A549 (cell line): ENCODE results near the gene UBE2E2. TPM values are rescaled to one million over a fixed set of nuclear protein-coding genes. Genes with fewer than 3 reads are reported as not detected.

Source experiments
- ATAC-seq, 2 experiments: fragments of 200-7000 bp in 1 of 2; fragments of >200 bp in 1 of 2; cut with Nextera tagmentation in 1 of 2; cut with Tn5 transposase in 1 of 2; 3 replicates each; pipeline versions ENCODE4 v1.8.0 to v1.9.1; 2018 to 2020; ENCODE audit warnings: mild to moderate bottlenecking in 1 of 2, moderate library complexity in 1 of 2
- CTCF ChIA-PET: fragments of 300-600 bp; sonication (Branson Sonifier 250); formaldehyde crosslinking; extraction: SDS; loops from one replicate; lab custom pipeline; 2021; ENCODE audit warnings: antibody characterized with exemption, inconsistent platforms; lab: Yijun Ruan, JAX
- POLR2A ChIA-PET: fragments of 350-600 bp; formaldehyde crosslinking; extraction: SDS; loops from one replicate; lab custom pipeline; 2021; ENCODE audit warnings: antibody characterized with exemption, inconsistent platforms; lab: Yijun Ruan, JAX
- DNase-seq, 2 experiments: peaks; one replicate each; pipeline versions ENCODE4 v3.0.0 to v3.0.0-alpha.2; 2011 to 2016; ENCODE audit warnings: low read depth in 1 of 2, low spot score in 1 of 2
- FAIRE-seq: peaks from 2 replicates; lab custom pipeline; 2011; peaks lifted over from hg19 to GRCh38; lab: Jason Lieb, UNC
- H3K27ac ChIP-seq, 2 experiments: fragments of >200 bp; sonication (Bioruptor Twin); formaldehyde crosslinking; 3 replicates each; pipeline ENCODE4 v1.5.1; 2016 to 2017
- H3K4me1 ChIP-seq: fragments of >200 bp; sonication (Bioruptor Twin); formaldehyde crosslinking; 3 replicates; pipeline ENCODE4 v1.6.1; 2016
- H3K4me2 ChIP-seq: fragments of >200 bp; sonication (Bioruptor Twin); formaldehyde crosslinking; 3 replicates; pipeline ENCODE4 v1.6.1; 2016
- H3K4me3 ChIP-seq: fragments of >200 bp; sonication (Bioruptor Twin); formaldehyde crosslinking; 3 replicates; pipeline ENCODE4 v1.5.1; 2016
- H3K9me3 ChIP-seq: fragments of >200 bp; sonication (Bioruptor Twin); formaldehyde crosslinking; 3 replicates; pipeline ENCODE4 v1.6.1; 2016
- BHLHE40 ChIP-seq: IDR thresholded peaks from 2 replicates; pipeline ENCODE4 v1.6.1; 2012; ENCODE audit warnings: low read depth, low read length, inconsistent platforms
- CBX2 ChIP-seq: fragments of 200-600 bp; sonication (generic); IDR thresholded peaks from 2 replicates; pipeline ENCODE4 v1.6.1; 2016; ENCODE audit warnings: low read depth, mild to moderate bottlenecking, borderline replicate concordance
- CEBPB ChIP-seq, 2 experiments: fragments of >200 bp in 1 of 2; sonication (Bioruptor Twin) in 1 of 2; formaldehyde crosslinking in 1 of 2; IDR thresholded peaks; 2 replicates each; pipeline ENCODE4 v1.6.1; 2012 to 2016
- EHF ChIP-seq: fragments of 250-450 bp; sonication (Bioruptor Pico); IDR thresholded peaks from 2 replicates; pipeline ENCODE4 v1.5.0; 2020; ENCODE audit warnings: mild to moderate bottlenecking
- FOSL2 ChIP-seq, 2 experiments: fragments of 450-650 bp in 1 of 2; fragments of >200 bp in 1 of 2; sonication (Bioruptor Twin) in 1 of 2; formaldehyde crosslinking; IDR thresholded peaks; 2 replicates each; pipeline versions ENCODE4 v1.5.0 to v1.6.1; 2016 to 2020; ENCODE audit warnings: mild to moderate bottlenecking in 1 of 2, moderate library complexity in 1 of 2
- FOXS1 ChIP-seq: fragments of 250-450 bp; sonication (Bioruptor Pico); IDR thresholded peaks from 2 replicates; pipeline ENCODE4 v1.5.0; 2020; ENCODE audit warnings: mild to moderate bottlenecking, moderate library complexity
- HDAC2 ChIP-seq: fragments of 200-600 bp; sonication (generic); IDR thresholded peaks from 2 replicates; pipeline ENCODE4 v1.6.1; 2016
- HOXA7 ChIP-seq: fragments of 250-450 bp; sonication (Bioruptor Pico); IDR thresholded peaks from 2 replicates; pipeline ENCODE4 v1.5.0; 2020; ENCODE audit warnings: mild to moderate bottlenecking, moderate library complexity
- HOXB13 ChIP-seq: fragments of 250-450 bp; sonication (Bioruptor Pico); IDR thresholded peaks from 2 replicates; pipeline ENCODE4 v1.5.0; 2020; ENCODE audit warnings: low read depth, mild to moderate bottlenecking, moderate library complexity
- JUNB ChIP-seq: fragments of >200 bp; sonication (Bioruptor Twin); formaldehyde crosslinking; IDR thresholded peaks from 2 replicates; pipeline ENCODE4 v1.6.1; 2016
- KDM5A ChIP-seq: fragments of 200-600 bp; sonication (generic); IDR thresholded peaks from 2 replicates; pipeline ENCODE4 v1.6.1; 2016; ENCODE audit warnings: antibody characterized with exemption, mild to moderate bottlenecking
- MAFK ChIP-seq: fragments of 450-650 bp; IDR thresholded peaks from 2 replicates; pipeline ENCODE4 v1.6.1; 2014; ENCODE audit not compliant: partially characterized antibody
- MAZ ChIP-seq: fragments of 150-350 bp; IDR thresholded peaks from 2 replicates; pipeline ENCODE4 v1.6.1; 2014; ENCODE audit warnings: antibody characterized with exemption, low read depth, low read length, borderline replicate concordance
- MYC ChIP-seq: IDR thresholded peaks from 2 replicates; pipeline ENCODE4 v1.6.1; 2012; ENCODE audit warnings: mild to moderate bottlenecking, inconsistent platforms, low read length, improper control_type of control experiment, borderline replicate concordance
- NFE2L2 ChIP-seq: fragments of 150-350 bp; conservative IDR thresholded peaks from 2 replicates; pipeline ENCODE4 v1.6.1; 2014; ENCODE audit warnings: low read length
- RAD21 ChIP-seq, 2 experiments: fragments of >200 bp in 1 of 2; sonication (Bioruptor Twin) in 1 of 2; formaldehyde crosslinking in 1 of 2; IDR thresholded peaks in 1 of 2; conservative IDR thresholded peaks in 1 of 2; 2 replicates in 1 of 2; 3 replicates in 1 of 2; pipeline ENCODE4 v1.6.1; 2012 to 2018; ENCODE audit warnings: inconsistent platforms in 1 of 2
- RARB ChIP-seq: fragments of 250-450 bp; sonication (Bioruptor Pico); IDR thresholded peaks from 2 replicates; pipeline ENCODE4 v1.8.0; 2021; ENCODE audit warnings: mild to moderate bottlenecking, moderate library complexity
- RCOR1 ChIP-seq: fragments of 150-350 bp; IDR thresholded peaks from 2 replicates; pipeline ENCODE4 v1.6.1; 2014; ENCODE audit warnings: antibody characterized with exemption, low read length, low read depth
- RNF2 ChIP-seq: fragments of 200-600 bp; sonication (generic); IDR thresholded peaks from 2 replicates; pipeline ENCODE4 v1.6.1; 2016; ENCODE audit warnings: low read depth, mild to moderate bottlenecking, antibody characterized with exemption, moderate library complexity, borderline replicate concordance
- ZNF302 ChIP-seq: fragments of 250-450 bp; sonication (Bioruptor Pico); IDR thresholded peaks from 2 replicates; pipeline ENCODE4 v1.9.0; 2021; ENCODE audit warnings: inconsistent platforms, mild to moderate bottlenecking, moderate library complexity
- WGBS: methylation state at CpG from one replicate; pipeline ENCODE4 v1.1.6; 2017; ENCODE audit errors: missing lambda C conversion rate; 5-methylcytosine and 5-hydroxymethylcytosine counted together
- polyA plus RNA-seq, 4 experiments: library from polyadenylated mRNA; depleted of rRNA in 3 of 4; stranded (reverse); fragments of >200 nt; fragmentation: RNase III in 1 of 4; extraction: RNeasy Plus Mini Kit Qiagen cat#74134 plus additional on column Dnase treatment in 1 of 4; gene quantifications; 2 replicates in 3 of 4; 3 replicates in 1 of 4; pipeline ENCODE4 v1.2.3, GENCODE V29; 2011 to 2017
- TF ChIP-seq, protein P1 (sequence below): fragments of 200-600 bp; sonication (generic); IDR thresholded peaks from 2 replicates; pipeline ENCODE4 v1.6.1; 2016; ENCODE audit warnings: antibody characterized with exemption, mild to moderate bottlenecking, moderate library complexity
- TF ChIP-seq, protein P2 (sequence below): fragments of >200 bp; sonication (Bioruptor Twin); formaldehyde crosslinking; IDR thresholded peaks from 2 replicates; pipeline ENCODE4 v1.6.1; 2016
- TF ChIP-seq, protein P3 (sequence below): fragments of >200 bp; sonication (Bioruptor Twin); formaldehyde crosslinking; IDR thresholded peaks from 3 replicates; pipeline ENCODE4 v1.6.1; 2016
- TF ChIP-seq, protein P4 (sequence below): fragments of 250-450 bp; sonication (Bioruptor Pico); IDR thresholded peaks from 2 replicates; pipeline ENCODE4 v1.5.0; 2021; ENCODE audit warnings: mild to moderate bottlenecking, moderate library complexity, borderline replicate concordance

The UBE2E2 gene
- polyA plus RNA-seq, 2 of the 4 experiments (the other 2 are of a cell fraction): 28.3 to 56.1 TPM

DNA sequence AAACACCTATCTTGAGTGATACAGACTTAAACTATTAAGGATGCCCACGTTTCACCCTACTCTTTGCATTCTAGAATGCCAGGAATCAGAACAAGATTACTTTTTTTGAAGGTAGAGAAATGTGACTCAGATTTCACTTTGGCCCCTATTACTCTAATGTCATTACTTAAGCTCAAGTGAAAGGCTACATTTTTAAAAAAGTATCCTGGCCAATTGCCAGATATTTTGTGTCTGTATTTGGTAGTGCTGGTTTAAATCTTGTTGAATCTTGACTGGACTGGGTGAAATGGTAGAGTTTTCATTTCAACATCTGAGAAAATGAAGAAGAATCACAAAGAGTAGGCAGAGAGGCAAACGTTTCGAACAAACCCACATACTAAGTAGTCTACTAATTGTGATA, 384.4 kb downstream of the UBE2E2 start (continued):
- TF ChIP-seq, protein P1, sequence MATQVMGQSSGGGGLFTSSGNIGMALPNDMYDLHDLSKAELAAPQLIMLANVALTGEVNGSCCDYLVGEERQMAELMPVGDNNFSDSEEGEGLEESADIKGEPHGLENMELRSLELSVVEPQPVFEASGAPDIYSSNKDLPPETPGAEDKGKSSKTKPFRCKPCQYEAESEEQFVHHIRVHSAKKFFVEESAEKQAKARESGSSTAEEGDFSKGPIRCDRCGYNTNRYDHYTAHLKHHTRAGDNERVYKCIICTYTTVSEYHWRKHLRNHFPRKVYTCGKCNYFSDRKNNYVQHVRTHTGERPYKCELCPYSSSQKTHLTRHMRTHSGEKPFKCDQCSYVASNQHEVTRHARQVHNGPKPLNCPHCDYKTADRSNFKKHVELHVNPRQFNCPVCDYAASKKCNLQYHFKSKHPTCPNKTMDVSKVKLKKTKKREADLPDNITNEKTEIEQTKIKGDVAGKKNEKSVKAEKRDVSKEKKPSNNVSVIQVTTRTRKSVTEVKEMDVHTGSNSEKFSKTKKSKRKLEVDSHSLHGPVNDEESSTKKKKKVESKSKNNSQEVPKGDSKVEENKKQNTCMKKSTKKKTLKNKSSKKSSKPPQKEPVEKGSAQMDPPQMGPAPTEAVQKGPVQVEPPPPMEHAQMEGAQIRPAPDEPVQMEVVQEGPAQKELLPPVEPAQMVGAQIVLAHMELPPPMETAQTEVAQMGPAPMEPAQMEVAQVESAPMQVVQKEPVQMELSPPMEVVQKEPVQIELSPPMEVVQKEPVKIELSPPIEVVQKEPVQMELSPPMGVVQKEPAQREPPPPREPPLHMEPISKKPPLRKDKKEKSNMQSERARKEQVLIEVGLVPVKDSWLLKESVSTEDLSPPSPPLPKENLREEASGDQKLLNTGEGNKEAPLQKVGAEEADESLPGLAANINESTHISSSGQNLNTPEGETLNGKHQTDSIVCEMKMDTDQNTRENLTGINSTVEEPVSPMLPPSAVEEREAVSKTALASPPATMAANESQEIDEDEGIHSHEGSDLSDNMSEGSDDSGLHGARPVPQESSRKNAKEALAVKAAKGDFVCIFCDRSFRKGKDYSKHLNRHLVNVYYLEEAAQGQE: no peak
- no peak for TF ChIP-seq HDAC2
- TF ChIP-seq MAZ: no peak
- TF ChIP-seq, all 56 proteins: peak for 0

DNA sequence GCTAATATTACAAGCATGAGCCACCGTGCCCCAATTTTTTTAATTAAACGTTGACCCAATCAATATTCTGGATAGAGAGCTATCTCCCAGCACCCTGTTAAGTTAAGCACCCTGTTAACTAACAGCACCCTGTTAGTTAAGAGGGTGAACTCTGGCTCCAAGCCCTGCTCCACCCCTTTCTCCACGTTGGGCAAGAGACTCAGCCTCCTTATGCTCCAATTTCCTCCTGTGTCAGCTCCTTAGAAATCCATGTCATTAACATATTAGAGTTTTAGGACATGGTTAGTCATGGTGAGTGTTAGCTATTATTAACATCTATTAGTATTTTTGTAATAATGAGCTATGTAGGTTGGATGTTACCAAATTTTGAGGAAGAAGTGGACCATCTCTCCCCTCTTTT, 385.4 kb downstream of the UBE2E2 start:
- WGBS: 60% methylated on average over 3 of the region's 3 CpGs
- CTCF ChIA-PET: interaction anchor here (0.9 kb wide), 1 partner anchor 212 kb away, joined by 3 read pairs; no protein-coding TSS in a partner anchor
- DNase-seq: no peak

DNA sequence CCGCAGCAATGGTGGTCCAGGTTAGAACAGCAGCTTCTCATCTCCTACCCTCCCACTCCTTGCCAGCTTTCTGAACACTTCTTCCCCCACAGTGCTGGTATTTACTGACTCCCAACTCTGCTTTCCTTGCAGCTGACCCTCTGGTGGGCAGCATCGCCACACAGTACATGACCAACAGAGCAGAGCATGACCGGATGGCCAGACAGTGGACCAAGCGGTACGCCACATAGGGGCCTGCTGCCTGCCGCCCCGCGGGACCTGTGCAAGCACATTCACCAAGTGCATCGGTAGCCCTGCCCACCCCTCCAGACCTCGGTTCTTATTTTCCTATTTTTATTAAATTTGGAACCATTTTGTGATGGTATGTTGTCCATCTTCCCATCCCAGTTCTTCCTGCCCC, 386.5 kb downstream of the UBE2E2 start:
- TF ChIP-seq, protein P2, sequence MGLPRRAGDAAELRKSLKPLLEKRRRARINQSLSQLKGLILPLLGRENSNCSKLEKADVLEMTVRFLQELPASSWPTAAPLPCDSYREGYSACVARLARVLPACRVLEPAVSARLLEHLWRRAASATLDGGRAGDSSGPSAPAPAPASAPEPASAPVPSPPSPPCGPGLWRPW: no peak
- TF ChIP-seq FOSL2 (IDR thresholded peaks at IDR 0.05) (no peak), FOSL2 (CRISPR knock-in tag; IDR thresholded peaks at IDR 0.05) (no peak), HOXB13 (no peak), MYC (no peak), RCOR1 (no peak), RAD21 (conservative IDR thresholded peaks at IDR 0.05 in 1 of 2, IDR thresholded peaks at IDR 0.05 in 1 of 2) (no peak), EHF (CRISPR knock-in tag) (no peak), CEBPB (IDR thresholded peaks at IDR 0.05) (no peak), MAFK (no peak), NFE2L2 (no peak), FOXS1 (CRISPR knock-in tag) (no peak)
- TF ChIP-seq, protein P3, sequence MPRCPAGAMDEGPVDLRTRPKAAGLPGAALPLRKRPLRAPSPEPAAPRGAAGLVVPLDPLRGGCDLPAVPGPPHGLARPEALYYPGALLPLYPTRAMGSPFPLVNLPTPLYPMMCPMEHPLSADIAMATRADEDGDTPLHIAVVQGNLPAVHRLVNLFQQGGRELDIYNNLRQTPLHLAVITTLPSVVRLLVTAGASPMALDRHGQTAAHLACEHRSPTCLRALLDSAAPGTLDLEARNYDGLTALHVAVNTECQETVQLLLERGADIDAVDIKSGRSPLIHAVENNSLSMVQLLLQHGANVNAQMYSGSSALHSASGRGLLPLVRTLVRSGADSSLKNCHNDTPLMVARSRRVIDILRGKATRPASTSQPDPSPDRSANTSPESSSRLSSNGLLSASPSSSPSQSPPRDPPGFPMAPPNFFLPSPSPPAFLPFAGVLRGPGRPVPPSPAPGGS: no peak
- DNase-seq: no peak
- no peak for FAIRE-seq
- Histone ChIP-seq H3K27ac (no peak overlapping the region), H3K9me3 (no peaks in the 10 kb centered on the region), H3K4me3 (no peak overlapping the region), H3K4me2 (no peak overlapping the region), H3K4me1 (no peaks in the 10 kb centered on the region)
- ATAC-seq: peak; percentile 13 to 49; a peak in 3 of 6 replicates
- POLR2A ChIA-PET: no interaction called here
- CTCF ChIA-PET: no interaction called here
- WGBS: 93% methylated on average over 10 of the region's 10 CpGs

More for the DNA sequence above, 385.4 kb downstream of the UBE2E2 start:
- FAIRE-seq (no peak), ATAC-seq (no peak)
- TF ChIP-seq ZNF302 (no peak), MAZ (no peak), KDM5A (no peak), RNF2 (no peak), HOXA7 (CRISPR knock-in tag) (no peak), CEBPB (IDR thresholded peaks at IDR 0.05) (no peak), RARB (CRISPR knock-in tag) (no peak), MAFK (no peak), BHLHE40 (no peak), JUNB (no peak), MYC (no peak), CBX2 (no peak)
- TF ChIP-seq, protein P4, sequence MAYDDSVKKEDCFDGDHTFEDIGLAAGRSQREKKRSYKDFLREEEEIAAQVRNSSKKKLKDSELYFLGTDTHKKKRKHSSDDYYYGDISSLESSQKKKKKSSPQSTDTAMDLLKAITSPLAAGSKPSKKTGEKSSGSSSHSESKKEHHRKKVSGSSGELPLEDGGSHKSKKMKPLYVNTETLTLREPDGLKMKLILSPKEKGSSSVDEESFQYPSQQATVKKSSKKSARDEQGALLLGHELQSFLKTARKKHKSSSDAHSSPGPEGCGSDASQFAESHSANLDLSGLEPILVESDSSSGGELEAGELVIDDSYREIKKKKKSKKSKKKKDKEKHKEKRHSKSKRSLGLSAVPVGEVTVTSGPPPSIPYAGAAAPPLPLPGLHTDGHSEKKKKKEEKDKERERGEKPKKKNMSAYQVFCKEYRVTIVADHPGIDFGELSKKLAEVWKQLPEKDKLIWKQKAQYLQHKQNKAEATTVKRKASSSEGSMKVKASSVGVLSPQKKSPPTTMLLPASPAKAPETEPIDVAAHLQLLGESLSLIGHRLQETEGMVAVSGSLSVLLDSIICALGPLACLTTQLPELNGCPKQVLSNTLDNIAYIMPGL (CRISPR knock-in tag): no peak
- no peaks in the 10 kb centered on the region for H3K9me3 ChIP-seq
- POLR2A ChIA-PET: no interaction called here
- H3K4me3 ChIP-seq: no peak overlapping the region
- H3K4me2 ChIP-seq: no peak overlapping the region
- no peaks in the 10 kb centered on the region for H3K4me1 ChIP-seq
- H3K27ac ChIP-seq: no peak overlapping the region
